ENCODE measurements around the gene ASB9. TPM values are rescaled to one million over a fixed set of nuclear protein-coding genes. Genes with fewer than 3 reads are reported as not detected.
"Not testable (repeated sequence)": the region's sequence is repeated elsewhere in the genome, so short reads cannot be mapped to it uniquely, and the experiment has no call there.

Gene ASB9
- total and polyA plus RNA-seq, 8 donors: 1.5 to 41.7 (median 4.1) TPM

DNA sequence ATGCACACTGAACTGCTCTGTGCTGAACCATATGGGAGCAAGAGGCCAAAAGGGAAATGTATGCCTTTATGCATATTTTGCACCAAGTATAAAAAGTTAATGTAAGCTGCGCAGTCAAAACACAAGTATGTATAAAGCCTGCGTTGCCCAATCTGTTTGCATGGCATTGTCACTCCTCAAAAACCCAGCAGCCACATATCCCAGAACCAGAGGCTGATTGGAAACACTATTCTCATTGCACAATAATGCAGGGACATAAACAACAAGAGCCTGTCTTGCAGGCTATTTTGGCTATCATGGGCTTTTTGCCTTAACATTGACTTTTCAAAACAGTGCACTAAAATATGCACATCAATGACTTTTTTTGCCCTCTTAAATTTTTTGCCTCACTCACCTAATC is 5.1 kb upstream of the ASB9 start:
- ATAC-seq: no peak
- 80 to 82% methylated on average over 2 of the region's 2 CpGs for WGBS, 2 donors
- no peaks in the 10 kb centered on the region for H3K9me3 ChIP-seq

GRCh38 chrX:15273275-15273674 is 3.4 kb upstream of the ASB9 start:
- intact Hi-C loops (cut with DNase I); H3K9me3 ChIP-seq; H3K4me1 ChIP-seq; FAIRE-seq; H3K36me3 ChIP-seq; H3K27me3 ChIP-seq; H3K4me3 ChIP-seq; H3K27ac ChIP-seq; ATAC-seq; DNase-seq: not testable (repeated sequence)
- WGBS, 2 donors: 83 to 96% methylated on average over 10 of the region's 10 CpGs

More for the DNA sequence above, 5.1 kb upstream of the ASB9 start:
- intact Hi-C loops (cut with DNase I): no loop called here
- Histone ChIP-seq H3K4me1 (no peaks in the 10 kb centered on the region), H3K36me3 (no peaks in the 10 kb centered on the region), H3K27ac (no peak overlapping the region), H3K27me3 (peaks cover 0 to 6% (median 3%) of the 10 kb centered on the region in 4 donors), H3K4me3 (no peak overlapping the region)
- TF ChIP-seq CTCF (IDR thresholded peaks at IDR 0.05): no peak
- FAIRE-seq (no peak), DNase-seq (no peak)

- intact Hi-C loops (cut with DNase I): no loop called here
- Histone ChIP-seq H3K4me1 (peaks cover 0 to 5% (median 0%) of the 10 kb centered on the region in 3 donors), H3K36me3 (no peaks in the 10 kb centered on the region), H3K9me3 (no peaks in the 10 kb centered on the region), H3K27me3 (peaks cover 0 to 6% (median under 1%) of the 10 kb centered on the region in 4 donors), H3K27ac (no peak overlapping the region), H3K4me3 (no peak overlapping the region)
- WGBS, 2 donors: 45 to 85% methylated on average over 1 of the region's 1 CpG
- no peak for ATAC-seq
- DNase-seq: no peak
- no peak for FAIRE-seq
- no peak for TF ChIP-seq CTCF (IDR thresholded peaks at IDR 0.05)
Measured at GRCh38 chrX:15271757-15272156, 1.9 kb upstream of the ASB9 start.

DNA sequence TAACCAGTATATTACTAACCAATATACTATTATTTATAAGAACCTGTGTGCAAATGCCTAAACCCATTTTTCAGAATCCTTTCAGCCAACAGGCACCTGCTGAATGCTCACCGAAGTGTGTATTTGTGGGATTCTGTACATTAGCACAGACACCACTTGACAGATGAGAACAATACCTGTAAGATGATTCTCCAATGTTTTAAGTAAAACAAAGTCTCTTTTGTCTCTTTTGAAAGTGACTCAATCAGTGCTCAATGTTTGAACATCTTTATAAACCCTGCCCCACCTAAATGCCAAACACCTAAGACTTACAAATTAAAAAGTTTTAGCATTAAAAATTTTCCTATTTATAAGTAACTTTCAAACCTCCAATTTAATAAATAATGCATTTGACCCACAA is 763 bp downstream of the ASB9 start:
- no peaks in the 10 kb centered on the region for H3K36me3 ChIP-seq
- WGBS, 2 donors: 56 to 70% methylated on average over 1 of the region's 1 CpG
- no peak for TF ChIP-seq CTCF (IDR thresholded peaks at IDR 0.05)
- FAIRE-seq (peak; percentile 47), ATAC-seq (no peak), DNase-seq (no peak)
- H3K4me1 ChIP-seq: peaks cover 0 to 5% (median 0%) of the 10 kb centered on the region in 3 donors
- no peaks in the 10 kb centered on the region for H3K9me3 ChIP-seq
- peak overlapping the region in 2 of 4 donors; percentile 61 to 69 for H3K27ac ChIP-seq
- intact Hi-C loops (cut with DNase I): no loop called here
- no peak overlapping the region for H3K4me3 ChIP-seq
- H3K27me3 ChIP-seq: peaks cover 0 to under 1% (median 0%) of the 10 kb centered on the region in 4 donors

- no peaks in the 10 kb centered on the region for H3K9me3 ChIP-seq
- no peaks in the 10 kb centered on the region for H3K36me3 ChIP-seq
- ATAC-seq: no peak
- H3K27me3 ChIP-seq: peaks cover 0 to 4% (median 0%) of the 10 kb centered on the region in 4 donors
- no peak for FAIRE-seq
- no peak for TF ChIP-seq CTCF (IDR thresholded peaks at IDR 0.05)
- intact Hi-C loops (cut with DNase I): no loop called here
- DNase-seq: no peak
- no peak overlapping the region for H3K4me3 ChIP-seq
- no peaks in the 10 kb centered on the region for H3K4me1 ChIP-seq
- H3K27ac ChIP-seq: no peak overlapping the region
Measured at GRCh38 chrX:15254852-15255251, 15.0 kb downstream of the ASB9 start.

Measured in pancreas (tissue), 10 donors.